ENCODE data around the gene CDC37. TPM values are rescaled to one million over a fixed set of nuclear protein-coding genes. Genes with fewer than 3 reads are reported as not detected.

The CDC37 gene
- total and polyA plus RNA-seq, 7 donors = 106 to 294 (median 129) TPM

- H3K9me3 ChIP-seq = no peaks in the 10 kb centered on the region
- TF ChIP-seq CTCF (IDR thresholded peaks at IDR 0.05) = no peak
- TF ChIP-seq EP300 (IDR thresholded peaks at IDR 0.05) = no peak
- no peak for TF ChIP-seq POLR2A (IDR thresholded peaks at IDR 0.05)
- no peak for TF ChIP-seq POLR2AphosphoS5 (IDR thresholded peaks at IDR 0.05)
- H3K4me1 ChIP-seq = no peaks in the 10 kb centered on the region
- WGBS, 2 donors = 93 to 94% methylated on average over 12 of the region's 12 CpGs
- no peak for DNase-seq
- H3K36me3 ChIP-seq = peaks cover 18 to 99% (median 49%) of the 10 kb centered on the region in 4 donors
- no peak overlapping the region for H3K4me3 ChIP-seq
- no peaks in the 10 kb centered on the region for H3K27me3 ChIP-seq
- intact Hi-C loops (cut with DNase I) = no loop called here
- H3K27ac ChIP-seq = no peak overlapping the region
Measured at GRCh38 chr19:10363789-10364281, 39.5 kb downstream of the CDC37 start.

- H3K4me1 ChIP-seq = no peaks in the 10 kb centered on the region
- H3K4me3 ChIP-seq = no peak overlapping the region
- DNase-seq = no peak
- H3K27ac ChIP-seq = no peak overlapping the region
- WGBS, 2 donors = 96 to 98% methylated on average over 18 of the region's 18 CpGs
- no peaks in the 10 kb centered on the region for H3K9me3 ChIP-seq
- no peak for TF ChIP-seq EP300 (IDR thresholded peaks at IDR 0.05)
- no peak for TF ChIP-seq CTCF (IDR thresholded peaks at IDR 0.05)
- TF ChIP-seq POLR2A (IDR thresholded peaks at IDR 0.05) = no peak
- TF ChIP-seq POLR2AphosphoS5 (IDR thresholded peaks at IDR 0.05) = no peak
- H3K36me3 ChIP-seq = peaks cover 18 to 98% (median 42%) of the 10 kb centered on the region in 4 donors
- no peaks in the 10 kb centered on the region for H3K27me3 ChIP-seq
- intact Hi-C loops (cut with DNase I) = no loop called here
Measured at GRCh38 chr19:10362259-10362658, 41.1 kb downstream of the CDC37 start.

GRCh38 chr19:10361569-10362011, 41.8 kb downstream of the CDC37 start:
- Histone ChIP-seq H3K27ac (no peak overlapping the region), H3K9me3 (no peaks in the 10 kb centered on the region), H3K4me1 (no peaks in the 10 kb centered on the region), H3K36me3 (peaks cover 18 to 98% (median 37%) of the 10 kb centered on the region in 4 donors), H3K27me3 (no peaks in the 10 kb centered on the region), H3K4me3 (no peak overlapping the region)
- 87 to 88% methylated on average over 16 of the region's 16 CpGs for WGBS, 2 donors
- no peak for DNase-seq
- no peak for TF ChIP-seq EP300 (IDR thresholded peaks at IDR 0.05)
- TF ChIP-seq CTCF (IDR thresholded peaks at IDR 0.05) = no peak
- no peak for TF ChIP-seq POLR2A (IDR thresholded peaks at IDR 0.05)
- TF ChIP-seq POLR2AphosphoS5 (IDR thresholded peaks at IDR 0.05) = no peak
- intact Hi-C loops (cut with DNase I) = no loop called here

GRCh38 chr19:10356431-10356830, 46.9 kb downstream of the CDC37 start:
- TF ChIP-seq CTCF (IDR thresholded peaks at IDR 0.05) = no peak
- no peak for TF ChIP-seq EP300 (IDR thresholded peaks at IDR 0.05)
- TF ChIP-seq POLR2AphosphoS5 (IDR thresholded peaks at IDR 0.05) = no peak
- TF ChIP-seq POLR2A (IDR thresholded peaks at IDR 0.05) = no peak
- intact Hi-C loops (cut with DNase I) = no loop called here
- H3K27me3 ChIP-seq = no peaks in the 10 kb centered on the region
- H3K27ac ChIP-seq = no peak overlapping the region
- no peak overlapping the region for H3K4me3 ChIP-seq
- peaks cover 0 to 89% (median 28%) of the 10 kb centered on the region in 4 donors for H3K36me3 ChIP-seq
- H3K4me1 ChIP-seq = no peaks in the 10 kb centered on the region
- no peaks in the 10 kb centered on the region for H3K9me3 ChIP-seq
- WGBS, 2 donors = 97% methylated on average over 12 of the region's 12 CpGs
- no peak for DNase-seq

All from sigmoid colon (tissue), 7 donors.